WTC11 (cell line): Measurements from ENCODE around the gene ZFP36L1.

Source experiments
- SP1 ChIP-seq: sonication (generic); formaldehyde crosslinking; conservative IDR thresholded peaks from 2 replicates; pipeline ENCODE4 v1.8.1; 2022; ENCODE audit warnings: missing genetic modification reagents
- TF ChIP-seq, protein P1 (sequence below): fragments of 200-600 bp; IDR thresholded peaks from 2 replicates; pipeline ENCODE4 v1.8.0; 2022; ENCODE audit warnings: antibody characterized with exemption
- TF ChIP-seq, protein P2 (sequence below): sonication (generic); formaldehyde crosslinking; IDR thresholded peaks from 2 replicates; pipeline ENCODE4 v1.8.1; 2023; ENCODE audit warnings: mild to moderate bottlenecking, missing genetic modification reagents
- TF ChIP-seq, protein P3 (sequence below): sonication (generic); formaldehyde crosslinking; IDR thresholded peaks from 2 replicates; pipeline ENCODE4 v1.8.0; 2022; ENCODE audit warnings: mild to moderate bottlenecking, missing genetic modification reagents

DNA sequence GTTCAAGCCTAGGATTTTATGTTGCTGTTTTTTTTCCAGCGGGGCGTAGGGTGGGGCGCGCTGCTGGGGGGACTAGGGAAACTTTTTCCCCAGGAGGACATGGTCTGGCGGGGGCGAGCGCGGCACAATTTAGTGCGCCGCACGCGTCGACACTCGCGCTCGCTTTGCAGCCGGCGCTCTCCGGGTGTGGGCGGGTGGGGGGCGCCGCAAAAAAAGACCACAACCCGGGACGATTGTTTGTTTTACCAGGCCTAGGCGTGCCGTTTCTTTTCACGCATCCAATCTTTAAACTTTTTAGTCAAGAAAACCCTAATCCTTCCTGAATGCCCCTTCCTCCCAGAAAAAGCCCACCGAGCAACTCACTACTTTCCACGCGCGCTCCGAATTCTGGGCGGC lies 865 bp upstream of the ZFP36L1 start:
- TF ChIP-seq, protein P1, sequence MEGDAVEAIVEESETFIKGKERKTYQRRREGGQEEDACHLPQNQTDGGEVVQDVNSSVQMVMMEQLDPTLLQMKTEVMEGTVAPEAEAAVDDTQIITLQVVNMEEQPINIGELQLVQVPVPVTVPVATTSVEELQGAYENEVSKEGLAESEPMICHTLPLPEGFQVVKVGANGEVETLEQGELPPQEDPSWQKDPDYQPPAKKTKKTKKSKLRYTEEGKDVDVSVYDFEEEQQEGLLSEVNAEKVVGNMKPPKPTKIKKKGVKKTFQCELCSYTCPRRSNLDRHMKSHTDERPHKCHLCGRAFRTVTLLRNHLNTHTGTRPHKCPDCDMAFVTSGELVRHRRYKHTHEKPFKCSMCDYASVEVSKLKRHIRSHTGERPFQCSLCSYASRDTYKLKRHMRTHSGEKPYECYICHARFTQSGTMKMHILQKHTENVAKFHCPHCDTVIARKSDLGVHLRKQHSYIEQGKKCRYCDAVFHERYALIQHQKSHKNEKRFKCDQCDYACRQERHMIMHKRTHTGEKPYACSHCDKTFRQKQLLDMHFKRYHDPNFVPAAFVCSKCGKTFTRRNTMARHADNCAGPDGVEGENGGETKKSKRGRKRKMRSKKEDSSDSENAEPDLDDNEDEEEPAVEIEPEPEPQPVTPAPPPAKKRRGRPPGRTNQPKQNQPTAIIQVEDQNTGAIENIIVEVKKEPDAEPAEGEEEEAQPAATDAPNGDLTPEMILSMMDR, result no peak
- TF ChIP-seq SP1 (CRISPR knock-in tag), result 0 out of 2 replicates have a peak, but pooled peaks have one; percentile 6
- TF ChIP-seq, protein P2, sequence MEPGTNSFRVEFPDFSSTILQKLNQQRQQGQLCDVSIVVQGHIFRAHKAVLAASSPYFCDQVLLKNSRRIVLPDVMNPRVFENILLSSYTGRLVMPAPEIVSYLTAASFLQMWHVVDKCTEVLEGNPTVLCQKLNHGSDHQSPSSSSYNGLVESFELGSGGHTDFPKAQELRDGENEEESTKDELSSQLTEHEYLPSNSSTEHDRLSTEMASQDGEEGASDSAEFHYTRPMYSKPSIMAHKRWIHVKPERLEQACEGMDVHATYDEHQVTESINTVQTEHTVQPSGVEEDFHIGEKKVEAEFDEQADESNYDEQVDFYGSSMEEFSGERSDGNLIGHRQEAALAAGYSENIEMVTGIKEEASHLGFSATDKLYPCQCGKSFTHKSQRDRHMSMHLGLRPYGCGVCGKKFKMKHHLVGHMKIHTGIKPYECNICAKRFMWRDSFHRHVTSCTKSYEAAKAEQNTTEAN (CRISPR knock-in tag), result no peak
- TF ChIP-seq, protein P3, sequence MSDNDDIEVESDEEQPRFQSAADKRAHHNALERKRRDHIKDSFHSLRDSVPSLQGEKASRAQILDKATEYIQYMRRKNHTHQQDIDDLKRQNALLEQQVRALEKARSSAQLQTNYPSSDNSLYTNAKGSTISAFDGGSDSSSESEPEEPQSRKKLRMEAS, result 0 out of 2 replicates have a peak, but pooled peaks have one; percentile 14
